AML-193 (cell line): ENCODE measurements around the gene TANC2.

Source experiments
- DNase-seq, 2 experiments: peaks; one replicate each; lab custom pipeline; 2025; lab: John Stamatoyannopoulos, UW

Gene TANC2

GRCh38 chr17:63001689-63002394 lies 35.8 kb downstream of the TANC2 start:
- no peak for DNase-seq

GRCh38 chr17:63002625-63003024 lies 36.6 kb downstream of the TANC2 start:
- DNase-seq: no peak

- DNase-seq: no peak
Observed at GRCh38 chr17:63015824-63016223, 49.8 kb downstream of the TANC2 start.
